Astrocyte of the cerebellum (primary cell): ENCODE data around the gene PDZD2.
A peak's percentile ranks its signal among the peaks of the same experiment; 100 is the strongest.

Experiments used
- DNase-seq: peaks from one replicate; pipeline ENCODE4 v3.0.0-alpha.2; 2011; ENCODE audit warnings: low read depth
- H3K4me3 ChIP-seq: 2 replicates; pipeline ENCODE4 v1.5.1; 2011; ENCODE audit warnings: mild to moderate bottlenecking, low read depth, low read length, moderate library complexity
- in situ Hi-C: cut with HindIII; loops from 2 replicates; pipeline ENCODE4 v1.10.0; 2017; ENCODE audit warnings: low sequenced_read_pairs
- TF ChIP-seq, protein P1 (sequence below): IDR thresholded peaks from 2 replicates; pipeline ENCODE4 v1.5.1; 2012; ENCODE audit warnings: low read length, low read depth, moderate library complexity, mild to moderate bottlenecking; ENCODE audit errors: missing control alignments

Gene PDZD2

GRCh38 chr5:32092938-32093812 lies 454.2 kb downstream of the PDZD2 start:
- TF ChIP-seq, protein P1, sequence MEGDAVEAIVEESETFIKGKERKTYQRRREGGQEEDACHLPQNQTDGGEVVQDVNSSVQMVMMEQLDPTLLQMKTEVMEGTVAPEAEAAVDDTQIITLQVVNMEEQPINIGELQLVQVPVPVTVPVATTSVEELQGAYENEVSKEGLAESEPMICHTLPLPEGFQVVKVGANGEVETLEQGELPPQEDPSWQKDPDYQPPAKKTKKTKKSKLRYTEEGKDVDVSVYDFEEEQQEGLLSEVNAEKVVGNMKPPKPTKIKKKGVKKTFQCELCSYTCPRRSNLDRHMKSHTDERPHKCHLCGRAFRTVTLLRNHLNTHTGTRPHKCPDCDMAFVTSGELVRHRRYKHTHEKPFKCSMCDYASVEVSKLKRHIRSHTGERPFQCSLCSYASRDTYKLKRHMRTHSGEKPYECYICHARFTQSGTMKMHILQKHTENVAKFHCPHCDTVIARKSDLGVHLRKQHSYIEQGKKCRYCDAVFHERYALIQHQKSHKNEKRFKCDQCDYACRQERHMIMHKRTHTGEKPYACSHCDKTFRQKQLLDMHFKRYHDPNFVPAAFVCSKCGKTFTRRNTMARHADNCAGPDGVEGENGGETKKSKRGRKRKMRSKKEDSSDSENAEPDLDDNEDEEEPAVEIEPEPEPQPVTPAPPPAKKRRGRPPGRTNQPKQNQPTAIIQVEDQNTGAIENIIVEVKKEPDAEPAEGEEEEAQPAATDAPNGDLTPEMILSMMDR, result peak; percentile 68
- no peak overlapping the region for H3K4me3 ChIP-seq
- DNase-seq, result peak; percentile 75
- in situ Hi-C loops, result no loop called here

DNA sequence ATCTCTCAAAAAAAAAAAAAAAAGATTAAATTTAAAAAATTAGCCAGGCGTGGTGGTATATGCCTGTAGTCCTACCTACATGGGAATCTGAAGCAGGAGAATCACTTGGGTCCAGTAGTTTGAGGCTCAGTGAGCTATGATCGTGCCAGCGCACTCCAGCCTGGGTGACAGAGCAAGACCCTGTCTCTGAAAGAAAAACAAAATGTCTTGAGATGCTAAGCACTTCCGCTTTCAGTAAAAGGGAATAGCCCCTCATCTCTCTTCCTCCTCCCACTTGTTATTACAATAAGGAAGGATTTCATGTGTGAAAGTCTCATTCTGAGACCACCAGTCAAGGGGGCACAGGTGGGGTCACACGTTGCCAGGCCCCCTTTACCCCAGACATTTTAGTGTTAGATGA lies 455.8 kb downstream of the PDZD2 start:
- H3K4me3 ChIP-seq, result no peak overlapping the region
- TF ChIP-seq, protein P1, result no peak
- in situ Hi-C loops, result loop anchor here (5.0 kb wide), 1 partner anchor 267 kb away; no protein-coding TSS in a partner anchor

GRCh38 chr5:32095261-32095671 lies 456.3 kb downstream of the PDZD2 start:
- H3K4me3 ChIP-seq, result no peak overlapping the region
- in situ Hi-C loops, result loop anchor here (5.0 kb wide), 1 partner anchor 268 kb away; no protein-coding TSS in a partner anchor
- TF ChIP-seq, protein P1, result no peak
- no peak for DNase-seq

More for the DNA sequence above, 455.8 kb downstream of the PDZD2 start:
- no peak for DNase-seq

- H3K4me3 ChIP-seq, result no peak overlapping the region
- in situ Hi-C loops, result loop anchor here (5.0 kb wide), 1 partner anchor 270 kb away; no protein-coding TSS in a partner anchor
- no peak for DNase-seq
- TF ChIP-seq, protein P1, result no peak
Observed at GRCh38 chr5:32096891-32097595, 458.1 kb downstream of the PDZD2 start.

- DNase-seq, result no peak
- TF ChIP-seq, protein P1, result no peak
- in situ Hi-C loops, result loop anchor here (5.0 kb wide), 1 partner anchor 271 kb away; no protein-coding TSS in a partner anchor
- no peak overlapping the region for H3K4me3 ChIP-seq
Observed at GRCh38 chr5:32098291-32098690, 459.4 kb downstream of the PDZD2 start.

DNA sequence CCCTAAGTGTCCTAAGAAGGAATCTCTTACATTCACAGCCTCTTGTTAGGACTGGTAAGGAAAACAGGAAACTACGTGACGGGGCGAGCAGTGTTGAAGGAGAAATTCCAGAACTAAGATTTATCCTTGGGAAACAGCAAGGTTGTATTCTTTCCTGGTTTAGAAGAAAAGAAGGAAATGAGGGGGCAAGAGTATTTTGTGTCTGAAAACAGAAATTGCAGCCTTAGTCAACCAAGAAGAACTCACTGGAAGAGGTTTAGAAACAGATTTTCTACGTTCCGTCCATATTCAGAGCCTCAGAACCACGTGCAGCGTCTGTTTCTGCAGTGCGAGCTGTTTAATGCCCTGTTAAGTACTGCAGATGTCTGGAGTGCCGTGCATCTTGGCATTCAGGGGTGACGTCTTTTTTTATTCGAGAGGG lies 460.0 kb downstream of the PDZD2 start:
- in situ Hi-C loops, result loop anchor here (5.0 kb wide), 1 partner anchor 272 kb away; no protein-coding TSS in a partner anchor
- H3K4me3 ChIP-seq, result no peak overlapping the region
- DNase-seq, result no peak
- TF ChIP-seq, protein P1, result no peak
